Tibial nerve (tissue), 4 donors: ENCODE results near the gene KIF3C.

Source experiments
- CTCF ChIP-seq, 5 experiments: fragments of 200-600 bp in 3 of 5; fragments of 450-650 bp in 2 of 5; sonication (generic) in 3 of 5; IDR thresholded peaks; one replicate each; pipeline ENCODE4 v1.5.1; 2016 to 2019; ENCODE audit warnings: antibody characterized with exemption in 5 of 5, mild to moderate bottlenecking in 3 of 5, moderate library complexity in 2 of 5
- EP300 ChIP-seq, 2 donors: sonication (generic); formaldehyde crosslinking; IDR thresholded peaks; one replicate each; pipeline ENCODE4 v1.6.1; 2017; ENCODE audit warnings: antibody characterized with exemption in 2 of 2, mild to moderate bottlenecking in 1 of 2
- POLR2A ChIP-seq, 2 donors: fragments of 450-650 bp; IDR thresholded peaks; one replicate each; pipeline ENCODE4 v1.6.1; 2017; ENCODE audit warnings: antibody characterized with exemption in 2 of 2, mild to moderate bottlenecking in 2 of 2, moderate library complexity in 2 of 2

GRCh38 chr2:25933622-25934021 lies 48.7 kb downstream of the KIF3C start:
- TF ChIP-seq EP300 (IDR thresholded peaks at IDR 0.05) (no peak), CTCF (IDR thresholded peaks at IDR 0.05) (no peak), POLR2A (IDR thresholded peaks at IDR 0.05) (no peak)
